ENCODE measurements around the gene FGF23.

DNA sequence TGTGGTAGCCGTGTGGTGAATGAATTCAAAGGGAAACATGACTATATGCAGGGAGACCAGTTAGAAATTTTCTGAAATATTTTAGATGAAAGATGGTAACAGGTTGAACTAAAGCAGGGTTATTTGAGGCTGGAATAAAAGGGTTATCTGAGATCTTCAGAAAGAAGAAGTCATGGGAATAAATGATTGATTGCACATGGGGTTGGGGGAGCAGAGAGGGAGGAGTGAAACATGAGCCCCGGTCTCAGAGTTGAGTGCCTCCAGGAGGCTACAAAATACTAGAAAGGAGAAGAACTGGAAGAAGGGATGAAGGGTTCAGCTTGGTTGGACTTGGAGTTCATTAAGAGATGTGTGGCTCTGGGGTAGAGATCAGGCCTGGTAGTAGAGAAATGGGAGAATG, 16.3 kb upstream of the FGF23 start:
- TF ChIP-seq, protein P1, sequence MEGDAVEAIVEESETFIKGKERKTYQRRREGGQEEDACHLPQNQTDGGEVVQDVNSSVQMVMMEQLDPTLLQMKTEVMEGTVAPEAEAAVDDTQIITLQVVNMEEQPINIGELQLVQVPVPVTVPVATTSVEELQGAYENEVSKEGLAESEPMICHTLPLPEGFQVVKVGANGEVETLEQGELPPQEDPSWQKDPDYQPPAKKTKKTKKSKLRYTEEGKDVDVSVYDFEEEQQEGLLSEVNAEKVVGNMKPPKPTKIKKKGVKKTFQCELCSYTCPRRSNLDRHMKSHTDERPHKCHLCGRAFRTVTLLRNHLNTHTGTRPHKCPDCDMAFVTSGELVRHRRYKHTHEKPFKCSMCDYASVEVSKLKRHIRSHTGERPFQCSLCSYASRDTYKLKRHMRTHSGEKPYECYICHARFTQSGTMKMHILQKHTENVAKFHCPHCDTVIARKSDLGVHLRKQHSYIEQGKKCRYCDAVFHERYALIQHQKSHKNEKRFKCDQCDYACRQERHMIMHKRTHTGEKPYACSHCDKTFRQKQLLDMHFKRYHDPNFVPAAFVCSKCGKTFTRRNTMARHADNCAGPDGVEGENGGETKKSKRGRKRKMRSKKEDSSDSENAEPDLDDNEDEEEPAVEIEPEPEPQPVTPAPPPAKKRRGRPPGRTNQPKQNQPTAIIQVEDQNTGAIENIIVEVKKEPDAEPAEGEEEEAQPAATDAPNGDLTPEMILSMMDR (IDR thresholded peaks at IDR 0.05) = no peak
- TF ChIP-seq ZFX (IDR thresholded peaks at IDR 0.05; ENCODE audit: borderline replicate concordance) = no peak

Data from 22Rv1 (cell line).